ENCODE results near the gene BIN1.
A peak's percentile ranks its signal among the peaks of the same experiment; 100 is the strongest.
"Not testable (repeated sequence)": the region's sequence is repeated elsewhere in the genome, so short reads cannot be mapped to it uniquely, and the experiment has no call there.

BIN1 gene

GRCh38 chr2:127047716-127048617, 59.0 kb downstream of the BIN1 start:
- no peak for DNase-seq (ENCODE audit: low spot score)

GRCh38 chr2:127047054-127047453, 59.9 kb downstream of the BIN1 start:
- no peak for DNase-seq (ENCODE audit: low spot score)

DNA sequence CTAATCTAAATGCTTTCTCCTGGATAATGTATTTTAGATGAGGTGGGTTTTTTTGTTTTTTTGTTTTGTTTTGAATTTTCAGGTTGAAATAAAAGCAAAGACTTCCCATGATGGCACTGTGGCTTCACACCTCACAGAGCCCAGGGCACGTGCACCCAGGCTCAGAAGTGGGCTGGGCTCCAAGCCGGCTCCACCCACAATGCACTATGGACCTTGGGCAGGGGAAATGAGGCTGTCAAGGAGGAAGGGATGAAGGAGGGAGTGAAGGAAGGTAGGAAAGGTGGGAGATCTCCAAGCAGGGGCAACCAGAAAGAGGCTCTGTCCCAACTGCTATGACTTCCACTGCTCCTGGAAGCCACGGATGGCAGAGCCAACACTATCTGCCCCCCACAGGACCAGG, 60.4 kb downstream of the BIN1 start:
- no peak for DNase-seq (ENCODE audit: low spot score)

DNA sequence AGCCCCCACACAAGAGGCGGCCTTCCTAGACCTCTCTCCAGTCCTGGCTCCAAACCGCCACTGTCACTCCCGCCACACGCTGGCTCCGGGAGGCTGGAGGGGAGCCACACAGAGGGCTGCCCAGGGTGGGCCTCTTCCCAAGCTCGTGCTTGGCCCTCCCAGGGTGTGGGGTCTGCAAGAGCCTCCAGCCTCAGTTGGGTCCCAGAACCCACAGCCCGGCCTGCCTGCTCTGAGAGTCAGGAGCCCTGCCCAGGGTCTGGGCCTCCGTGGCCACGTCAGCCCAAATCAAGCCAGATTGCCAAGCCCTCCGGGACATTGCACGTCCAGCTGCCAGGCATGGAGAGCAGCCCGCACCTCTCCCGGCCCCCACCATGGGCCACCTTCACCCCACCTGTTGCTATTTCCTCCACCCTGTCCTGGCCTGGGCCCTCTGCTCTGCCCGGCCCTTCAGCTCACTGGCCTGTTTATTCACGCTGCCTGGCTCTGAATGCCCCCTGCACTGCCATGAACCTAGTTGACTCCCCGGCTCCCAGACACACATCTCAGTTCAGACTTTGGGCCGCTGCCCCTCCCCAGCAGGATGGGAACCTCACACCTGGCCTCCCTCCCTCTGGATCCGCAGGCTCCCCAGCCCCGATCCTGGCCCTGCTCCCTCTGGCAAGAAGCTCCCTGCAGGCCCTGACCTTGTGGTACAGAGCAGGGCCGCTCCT, 61.0 kb downstream of the BIN1 start:
- DNase-seq (ENCODE audit: low spot score) = no peak

DNA sequence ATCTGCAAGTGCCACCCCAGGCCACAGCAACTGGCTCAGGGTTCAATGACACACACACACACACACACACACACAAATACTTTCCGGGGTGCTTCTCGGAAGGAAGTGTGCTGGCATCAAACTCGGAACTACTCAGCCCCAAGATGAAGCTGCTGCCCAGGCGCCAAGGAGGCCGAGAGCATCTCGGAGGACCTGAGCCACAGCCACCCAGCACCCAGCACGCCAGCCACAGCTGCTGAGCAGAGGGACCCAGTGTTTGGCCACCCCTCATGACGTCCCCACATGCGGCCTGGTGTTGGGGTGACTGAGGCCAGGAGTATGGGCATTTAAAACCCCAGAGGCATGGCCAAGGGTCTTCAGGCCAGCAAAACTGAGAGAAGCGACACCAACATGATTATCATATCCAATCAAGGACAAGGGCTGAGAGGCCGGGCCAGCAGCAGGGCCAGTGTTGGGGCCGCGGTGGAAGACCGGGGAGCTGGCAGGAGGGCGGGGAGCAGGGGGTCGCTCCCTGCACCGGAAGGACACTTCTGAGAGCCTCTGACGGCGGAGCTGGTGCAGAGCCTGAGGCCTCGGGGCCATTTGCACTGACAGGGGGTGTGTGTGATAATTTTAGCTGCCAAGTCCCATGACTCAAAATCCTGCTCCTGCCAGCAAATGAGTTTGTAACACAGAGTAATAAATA, 61.8 kb downstream of the BIN1 start:
- peak; percentile 4 for DNase-seq (ENCODE audit: low spot score)

DNA sequence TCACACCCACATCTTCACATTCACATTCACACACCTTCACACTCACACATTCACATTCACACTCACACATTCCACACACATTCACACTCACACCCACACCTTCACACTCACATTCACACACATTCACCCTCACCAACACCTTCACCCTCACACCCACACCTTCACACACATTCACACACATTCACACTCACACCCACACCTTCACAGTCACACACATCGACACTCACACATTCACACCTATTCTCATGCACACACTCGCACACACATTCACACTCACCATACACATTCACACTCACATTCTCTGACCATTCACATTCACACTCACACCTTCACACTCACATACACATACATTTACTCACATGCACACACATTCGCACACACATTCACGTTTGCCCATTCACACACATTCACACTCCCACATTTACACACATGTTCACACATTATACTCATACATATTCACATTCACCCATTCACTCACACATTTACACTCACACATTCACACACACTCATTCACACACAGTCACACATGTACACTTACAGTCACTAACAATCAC, 62.7 kb downstream of the BIN1 start:
- DNase-seq (ENCODE audit: low spot score) = no peak

GRCh38 chr2:127043367-127044164, 63.4 kb downstream of the BIN1 start:
- DNase-seq (ENCODE audit: low spot score) = peak; percentile 7

DNA sequence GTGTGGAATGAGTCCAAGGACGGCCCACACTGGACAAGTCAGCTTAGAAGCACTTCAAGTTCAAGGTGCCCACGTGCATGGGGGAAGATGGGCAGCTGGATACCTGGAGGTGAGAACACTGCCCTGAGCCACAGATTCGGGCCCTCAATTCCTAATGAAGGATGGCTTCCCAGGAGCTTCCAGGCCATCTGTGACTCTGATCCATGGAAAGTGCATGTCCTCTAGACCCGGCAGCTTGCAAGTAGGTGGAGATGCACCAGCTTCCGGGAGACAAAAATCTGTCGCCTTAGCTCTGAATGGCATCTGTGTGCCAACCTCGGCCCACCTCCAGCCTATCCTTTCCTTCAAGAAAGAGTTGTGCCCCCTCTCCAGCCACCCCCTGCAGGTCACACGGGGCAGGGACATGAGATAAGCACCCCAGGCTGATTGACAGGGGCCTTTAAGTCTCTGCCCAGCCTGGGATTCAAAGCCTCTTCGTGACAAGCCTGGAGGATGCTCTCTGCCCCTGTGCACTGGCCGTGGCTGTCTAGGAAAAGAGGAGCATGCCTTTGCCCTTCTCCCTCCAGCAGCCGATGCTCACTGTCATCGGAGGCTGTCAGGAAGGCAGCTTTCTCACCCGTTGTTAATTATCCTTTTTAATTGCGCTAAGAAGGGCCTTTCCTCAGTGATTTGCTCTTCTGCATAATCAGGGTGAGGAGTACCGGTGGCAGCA, 65.5 kb downstream of the BIN1 start:
- DNase-seq (ENCODE audit: low spot score) = no peak

- no peak for DNase-seq (ENCODE audit: low spot score)
These were observed 66.8 kb downstream of the BIN1 start for GRCh38 chr2:127040169-127040568.

DNA sequence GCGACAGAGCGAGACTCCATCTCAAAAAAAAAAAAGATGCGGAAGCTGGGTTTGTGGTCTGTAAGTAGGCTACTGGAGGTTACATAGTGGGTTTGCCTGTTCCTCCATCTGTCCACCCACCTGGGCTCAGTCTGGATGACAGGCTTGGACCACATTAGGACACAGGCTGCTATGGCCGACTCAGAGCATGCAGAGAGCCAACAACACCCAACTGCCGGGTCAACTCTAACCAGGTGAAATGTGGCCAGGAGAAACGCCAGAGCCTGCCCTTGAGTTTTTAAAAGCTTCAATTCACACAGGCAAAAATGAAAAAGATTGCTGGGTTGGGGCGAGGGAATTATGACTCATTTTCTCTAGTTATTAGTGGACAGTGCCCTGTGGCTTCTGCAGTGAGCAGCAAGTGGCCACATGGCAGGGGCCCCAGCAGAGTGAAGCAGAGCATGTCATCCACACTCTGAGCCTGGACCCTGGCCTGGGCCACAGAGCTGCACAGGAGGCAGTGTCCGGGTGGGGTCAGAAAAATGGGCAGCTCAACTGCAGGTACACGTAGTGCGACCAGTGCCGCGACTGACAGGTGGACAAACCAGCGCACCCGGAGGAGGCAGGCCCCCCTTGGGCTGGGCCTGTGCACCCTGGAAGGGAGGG, 67.4 kb downstream of the BIN1 start:
- no peak for DNase-seq (ENCODE audit: low spot score)

- DNase-seq (ENCODE audit: low spot score) = no peak
These were observed 69.5 kb downstream of the BIN1 start for GRCh38 chr2:127037476-127037875.

DNA sequence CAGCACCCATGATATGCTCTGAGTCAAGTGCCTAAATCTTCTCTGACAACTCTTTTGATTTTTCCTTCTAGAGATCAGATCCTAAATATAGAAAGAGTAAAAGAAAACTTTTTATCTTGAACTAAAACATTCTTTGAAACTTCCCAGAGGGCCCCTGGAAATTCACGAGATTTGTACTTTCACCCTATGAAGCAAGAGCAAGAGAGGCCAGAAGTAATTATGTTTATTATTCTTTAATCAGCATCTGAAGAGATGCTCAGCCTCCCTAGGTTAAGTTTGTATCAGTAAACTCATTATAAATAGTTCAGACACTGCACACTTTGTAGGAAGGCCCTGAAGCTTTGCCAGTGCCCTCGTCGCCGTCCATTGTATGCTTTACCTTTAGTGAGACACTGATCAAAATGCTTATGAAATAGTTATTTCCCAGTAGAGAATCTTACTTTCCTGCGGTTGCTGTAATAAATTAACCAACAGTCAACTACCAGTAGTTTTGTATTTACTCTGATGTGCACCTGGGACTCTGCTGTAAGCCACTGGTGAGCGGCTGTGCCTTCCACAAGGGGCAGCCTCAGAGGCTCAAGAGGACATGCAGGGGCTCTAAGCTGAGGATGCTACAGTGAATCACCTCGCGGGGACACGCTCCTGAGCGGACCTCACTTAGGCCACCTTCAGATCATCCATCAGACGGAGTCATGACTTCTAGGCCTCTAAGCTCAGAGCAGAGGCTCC, 71.9 kb downstream of the BIN1 start:
- DNase-seq (ENCODE audit: low spot score) = no peak

DNA sequence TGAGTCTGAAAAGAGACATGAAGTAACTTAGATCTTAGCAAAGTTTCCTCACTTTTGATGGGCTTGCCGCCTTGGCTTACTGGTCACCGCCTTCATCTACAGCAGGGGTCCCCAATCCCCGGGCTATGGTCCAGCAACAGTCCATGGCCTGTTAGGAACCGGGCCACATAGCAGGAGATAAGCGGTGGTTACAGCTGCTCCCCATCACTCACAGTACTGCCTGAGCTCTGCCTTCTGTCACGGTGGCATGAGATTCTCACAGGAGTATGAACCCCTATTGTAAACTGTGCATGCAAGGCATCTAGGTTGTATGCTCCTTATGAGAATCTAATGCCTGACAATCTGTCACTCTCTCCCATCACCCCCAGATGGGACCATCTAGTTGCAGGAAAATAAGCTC, 72.9 kb downstream of the BIN1 start:
- DNase-seq (ENCODE audit: low spot score) = no peak

GRCh38 chr2:127032621-127033020, 74.3 kb downstream of the BIN1 start:
- DNase-seq (ENCODE audit: low spot score) = no peak

DNA sequence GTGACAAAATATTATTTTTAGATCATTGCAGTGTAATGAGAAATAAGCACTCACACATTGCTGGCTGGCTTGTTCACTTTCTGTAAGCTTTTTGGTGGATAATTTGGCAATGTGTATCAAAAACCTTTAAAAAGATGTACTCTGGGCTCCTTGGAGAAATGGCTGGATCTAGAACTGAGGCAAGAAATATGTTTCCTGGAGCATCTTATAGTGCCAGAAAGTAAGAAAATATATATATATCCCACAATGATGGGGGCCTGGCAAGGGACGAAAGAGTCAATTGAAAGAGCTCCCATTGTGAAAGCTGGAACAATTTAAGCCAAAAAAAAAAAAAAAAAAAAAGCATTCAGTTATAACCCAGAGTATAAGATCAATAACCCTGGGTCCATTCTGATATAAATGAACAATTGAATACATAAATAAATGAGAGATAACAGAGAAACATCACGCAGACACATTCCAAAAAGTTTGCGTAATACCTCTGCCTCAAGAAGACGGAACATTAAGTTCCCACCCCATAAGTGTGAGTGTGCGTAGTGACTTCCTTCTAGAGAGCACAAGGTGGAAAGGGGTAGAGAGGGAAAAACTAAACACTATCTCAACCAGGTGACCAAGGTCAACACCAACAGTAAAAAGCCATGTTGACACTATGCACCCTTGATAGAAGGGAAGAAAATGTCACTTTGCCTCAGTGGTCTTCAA, 77.5 kb downstream of the BIN1 start:
- DNase-seq (ENCODE audit: low spot score) = no peak

DNA sequence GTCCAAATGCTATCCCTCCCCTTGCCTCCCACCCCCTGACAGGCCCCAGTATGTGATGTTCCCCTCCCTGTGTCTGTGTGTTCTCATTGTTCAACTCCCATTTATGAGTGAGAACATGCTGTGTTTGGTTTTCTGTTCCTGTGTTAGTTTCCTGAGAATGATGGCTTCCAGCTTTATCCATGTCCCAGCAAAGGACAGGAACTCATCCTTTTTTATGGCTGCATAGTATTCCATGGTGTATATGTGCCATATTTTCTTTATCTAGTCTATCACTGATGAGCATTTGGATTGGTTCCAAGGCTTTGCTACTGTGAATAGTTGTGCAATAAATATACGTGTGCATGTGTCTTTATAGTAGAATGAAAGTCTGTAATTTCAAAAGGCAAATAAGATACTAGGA, 78.2 kb downstream of the BIN1 start:
- DNase-seq (ENCODE audit: low spot score) = not testable (repeated sequence)

GRCh38 chr2:127027715-127028114, 79.2 kb downstream of the BIN1 start:
- DNase-seq (ENCODE audit: low spot score) = no peak

DNA sequence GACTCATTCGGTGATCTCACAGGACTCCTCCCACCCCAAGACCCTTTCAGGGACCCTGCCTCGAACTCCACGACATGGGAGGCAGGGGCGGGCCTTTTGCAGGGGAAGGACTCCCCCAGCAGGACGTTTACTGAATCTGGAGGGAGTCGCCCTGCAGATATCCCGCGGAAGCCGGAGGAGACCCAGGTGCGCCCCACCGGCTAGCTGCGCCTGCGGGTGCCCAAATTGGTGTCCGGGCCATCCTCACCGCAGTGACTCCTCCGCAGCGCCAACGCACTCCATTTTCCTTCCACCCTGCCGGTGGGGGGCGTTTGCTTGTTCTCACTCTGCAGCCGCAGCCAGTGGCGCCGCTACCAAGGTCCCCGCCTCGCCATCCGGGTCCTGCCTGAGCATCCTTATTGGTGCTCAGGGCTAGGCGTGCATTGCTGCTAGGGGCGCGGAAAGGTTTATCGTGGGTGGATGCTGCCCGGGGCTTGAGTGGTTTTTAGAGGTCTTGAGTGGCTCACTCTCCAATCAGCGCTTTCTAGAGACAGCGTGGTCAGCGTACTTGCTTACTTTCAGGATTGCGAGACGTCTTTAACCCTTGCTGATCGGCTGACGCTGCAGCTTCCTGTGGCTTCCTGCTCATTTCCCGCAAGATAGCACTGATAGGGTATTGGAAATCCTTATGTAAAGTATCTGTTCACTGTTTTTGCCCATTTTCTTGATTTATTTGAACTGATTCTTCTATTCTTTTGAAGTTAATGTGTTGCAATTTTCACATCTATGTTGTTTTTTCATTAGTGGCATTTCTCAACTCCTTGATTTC, 81.4 kb downstream of the BIN1 start:
- DNase-seq (ENCODE audit: low spot score) = peak; percentile 82
